MM.1S (cell line): ENCODE measurements around the gene TMEM117.

Experiments
- DNase-seq: peaks from one replicate; pipeline ENCODE4 v3.0.0-alpha.2; 2015
- H2AFZ ChIP-seq: fragments of 300-600 bp; sonication (generic); 2 replicates; pipeline ENCODE4 v1.6.0; 2016; ENCODE audit warnings: antibody characterized with exemption, low read length
- H3F3A ChIP-seq: fragments of 300-600 bp; sonication (generic); 2 replicates; pipeline ENCODE4 v1.6.1; 2016; ENCODE audit warnings: mild to moderate bottlenecking, antibody characterized with exemption, low read length, moderate library complexity, mixed read lengths; ENCODE audit not compliant: insufficient read depth
- H3K27ac ChIP-seq: fragments of 300-600 bp; sonication (generic); 2 replicates; pipeline ENCODE4 v1.5.1; 2016; ENCODE audit warnings: mild to moderate bottlenecking, low read length
- H3K27me3 ChIP-seq: fragments of 300-600 bp; sonication (generic); replicated peaks from 2 replicates; pipeline ENCODE4 v1.6.0; 2016; ENCODE audit warnings: low read length; ENCODE audit not compliant: insufficient read depth
- H3K36me3 ChIP-seq: fragments of 300-600 bp; sonication (generic); replicated peaks from 2 replicates; pipeline ENCODE4 v1.6.1; 2016; ENCODE audit warnings: mild to moderate bottlenecking, low read length, mixed read lengths; ENCODE audit not compliant: insufficient read depth
- H3K4me1 ChIP-seq: fragments of 300-600 bp; sonication (generic); 2 replicates; pipeline ENCODE4 v1.6.1; 2016; ENCODE audit warnings: low read length, mixed read lengths
- H3K4me2 ChIP-seq: fragments of 300-600 bp; sonication (generic); 2 replicates; pipeline ENCODE4 v1.6.0; 2016; ENCODE audit warnings: low read depth, low read length
- H3K4me3 ChIP-seq: fragments of 300-600 bp; sonication (generic); 2 replicates; pipeline ENCODE4 v1.5.1; 2016; ENCODE audit warnings: low read length, mixed read lengths
- H3K79me2 ChIP-seq: fragments of 300-600 bp; sonication (generic); 2 replicates; pipeline ENCODE4 v1.6.1; 2016; ENCODE audit warnings: mixed run types, low read length, mixed read lengths
- H3K9ac ChIP-seq: fragments of 300-600 bp; sonication (generic); 2 replicates; pipeline ENCODE4 v1.6.1; 2016; ENCODE audit warnings: low read length, mixed read lengths
- H3K9me2 ChIP-seq: fragments of 300-600 bp; sonication (generic); replicated peaks from 2 replicates; pipeline ENCODE4 v1.6.1; 2016; ENCODE audit warnings: mild to moderate bottlenecking, low read length, mixed read lengths; ENCODE audit not compliant: insufficient read depth
- H3K9me3 ChIP-seq: fragments of 300-600 bp; sonication (generic); replicated peaks from 2 replicates; pipeline ENCODE4 v1.6.1; 2016; ENCODE audit warnings: mild to moderate bottlenecking, low read length, mixed read lengths; ENCODE audit not compliant: insufficient read depth
- H4K20me1 ChIP-seq: fragments of 300-600 bp; sonication (generic); 2 replicates; pipeline ENCODE4 v1.6.1; 2016; ENCODE audit warnings: mild to moderate bottlenecking, low read length, moderate library complexity, mixed read lengths; ENCODE audit not compliant: insufficient read depth
- CTCF ChIP-seq: fragments of 300-600 bp; sonication (generic); IDR thresholded peaks from 2 replicates; pipeline ENCODE4 v1.5.1; 2016; ENCODE audit warnings: antibody characterized with exemption, low read length, mixed read lengths
- EZH2 ChIP-seq: fragments of 300-600 bp; sonication (generic); optimal IDR thresholded peaks from 2 replicates; pipeline ENCODE3; 2017; ENCODE audit warnings: low read depth, mild to moderate bottlenecking, antibody characterized with exemption, low read length, mixed read lengths
- EZH2phosphoT487 ChIP-seq: fragments of 300-600 bp; sonication (generic); IDR thresholded peaks from 2 replicates; pipeline ENCODE4 v1.6.1; 2018; ENCODE audit warnings: antibody characterized with exemption, low read length

The TMEM117 gene

GRCh38 chr12:44240186-44240585, 404.3 kb downstream of the TMEM117 start:
- Histone ChIP-seq H4K20me1 (no peaks in the 10 kb centered on the region), H3K9me3 (no peaks in the 10 kb centered on the region), H3K27me3 (no peaks in the 10 kb centered on the region), H3K79me2 (no peaks in the 10 kb centered on the region), H3K36me3 (no peaks in the 10 kb centered on the region), H3K4me2 (no peak overlapping the region), H3K9me2 (no peaks in the 10 kb centered on the region), H3K27ac (no peak overlapping the region), H3K4me3 (no peak overlapping the region), H3K4me1 (no peaks in the 10 kb centered on the region), H2AFZ (no peak overlapping the region), H3K9ac (no peak overlapping the region), H3F3A (no peaks in the 10 kb centered on the region)
- DNase-seq = no peak
- TF ChIP-seq EZH2phosphoT487 (no peak), EZH2 (no peak), CTCF (no peak)

DNA sequence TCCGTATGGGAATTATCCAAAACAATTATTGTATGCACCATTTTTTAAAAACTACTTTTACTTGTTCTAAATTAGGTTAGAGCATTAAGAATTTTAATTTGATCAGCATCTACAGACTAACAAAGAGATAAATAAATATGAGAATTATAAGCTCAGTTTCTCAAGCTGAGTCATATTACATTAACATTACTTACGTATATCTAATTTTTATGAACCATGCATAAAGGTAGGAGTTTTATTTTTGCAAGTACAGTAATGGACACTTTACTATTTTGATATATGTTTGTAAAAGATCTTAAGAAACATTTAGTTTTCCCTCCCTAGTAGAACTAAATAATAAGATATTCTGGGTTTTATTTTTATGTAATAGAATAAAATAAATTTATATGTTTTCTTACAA, 410.1 kb downstream of the TMEM117 start:
- H3F3A ChIP-seq = no peaks in the 10 kb centered on the region
- no peak overlapping the region for H3K4me2 ChIP-seq

GRCh38 chr12:44246482-44247105, 410.7 kb downstream of the TMEM117 start:
- Histone ChIP-seq H3K4me1 (no peaks in the 10 kb centered on the region), H3K4me2 (no peak overlapping the region), H3K9me2 (no peaks in the 10 kb centered on the region), H3K4me3 (no peak overlapping the region), H3K79me2 (no peaks in the 10 kb centered on the region), H3K9me3 (no peaks in the 10 kb centered on the region), H3F3A (no peaks in the 10 kb centered on the region), H3K9ac (no peak overlapping the region), H3K36me3 (no peaks in the 10 kb centered on the region), H3K27ac (no peak overlapping the region), H2AFZ (no peak overlapping the region), H3K27me3 (no peaks in the 10 kb centered on the region), H4K20me1 (no peaks in the 10 kb centered on the region)
- no peak for DNase-seq
- TF ChIP-seq EZH2phosphoT487 (no peak), CTCF (no peak)

More for the DNA sequence above, 410.1 kb downstream of the TMEM117 start:
- H3K9ac ChIP-seq = no peak overlapping the region
- H3K9me3 ChIP-seq = no peaks in the 10 kb centered on the region
- H3K36me3 ChIP-seq = no peaks in the 10 kb centered on the region
- H3K79me2 ChIP-seq = no peaks in the 10 kb centered on the region
- H3K4me3 ChIP-seq = no peak overlapping the region
- no peaks in the 10 kb centered on the region for H3K4me1 ChIP-seq
- H4K20me1 ChIP-seq = no peaks in the 10 kb centered on the region
- TF ChIP-seq EZH2 = no peak
- no peak for TF ChIP-seq EZH2phosphoT487
- no peak for TF ChIP-seq CTCF
- no peak overlapping the region for H3K27ac ChIP-seq
- H3K9me2 ChIP-seq = no peaks in the 10 kb centered on the region
- no peaks in the 10 kb centered on the region for H3K27me3 ChIP-seq
- DNase-seq = no peak
- no peak overlapping the region for H2AFZ ChIP-seq
